Liver (tissue), 9 donors: ENCODE results near the gene LYSMD2. TPM values are rescaled to one million over a fixed set of nuclear protein-coding genes. Genes with fewer than 3 reads are reported as not detected.
A peak's percentile ranks its signal among the peaks of the same experiment; 100 is the strongest.

Source experiments
- DNase-seq: peaks from one replicate; pipeline ENCODE4 v3.0.0-alpha.2; 2017; ENCODE audit warnings: low spot score
- H3K27ac ChIP-seq, 2 donors: one replicate each; pipeline ENCODE4 v1.7.0; 2013; ENCODE audit warnings: inconsistent platforms in 2 of 2, low read length in 2 of 2, control low read depth in 1 of 2, low read depth in 1 of 2, mild to moderate bottlenecking in 1 of 2
- H3K27me3 ChIP-seq, 4 donors: one replicate each; pipeline versions ENCODE4 v1.6.1 to v1.7.0; 2013; ENCODE audit warnings: low read length in 3 of 4, inconsistent platforms in 1 of 4, mild to moderate bottlenecking in 1 of 4, moderate library complexity in 1 of 4; ENCODE audit not compliant: control insufficient read depth in 4 of 4, insufficient read depth in 4 of 4
- H3K36me3 ChIP-seq, 4 donors: one replicate each; pipeline versions ENCODE4 v1.6.1 to v1.7.0; 2013; ENCODE audit warnings: low read length in 3 of 4, mild to moderate bottlenecking in 3 of 4, low read depth in 1 of 4, moderate library complexity in 1 of 4; ENCODE audit not compliant: control insufficient read depth in 4 of 4, insufficient read depth in 3 of 4
- H3K4me1 ChIP-seq, 4 donors: one replicate each; pipeline versions ENCODE4 v1.6.1 to v1.7.0; 2013; ENCODE audit warnings: low read length in 3 of 4, mild to moderate bottlenecking in 3 of 4, moderate library complexity in 1 of 4; ENCODE audit not compliant: control insufficient read depth in 4 of 4, insufficient read depth in 4 of 4
- H3K4me3 ChIP-seq, 3 donors: one replicate each; pipeline versions ENCODE4 v1.6.1 to v1.7.0; 2013; ENCODE audit warnings: low read length in 3 of 3, control low read depth in 1 of 3, low read depth in 1 of 3, mild to moderate bottlenecking in 1 of 3
- H3K9ac ChIP-seq, 2 donors: one replicate each; pipeline ENCODE4 v1.7.0; 2013; ENCODE audit warnings: low read length in 2 of 2, mild to moderate bottlenecking in 2 of 2, moderate library complexity in 2 of 2, control low read depth in 1 of 2, low read depth in 1 of 2
- H3K9me3 ChIP-seq, 4 donors: one replicate each; pipeline versions ENCODE4 v1.6.1 to v1.7.0; 2013; ENCODE audit warnings: low read length in 3 of 4; ENCODE audit not compliant: control insufficient read depth in 4 of 4
- ATF3 ChIP-seq: IDR thresholded peaks from 2 replicates; pipeline ENCODE4 v1.6.1; 2016; ENCODE audit warnings: antibody characterized with exemption
- EGR1 ChIP-seq, 2 donors: IDR thresholded peaks; 2 replicates each; pipeline ENCODE4 v1.6.1; 2016 to 2018; ENCODE audit warnings: antibody characterized with exemption in 2 of 2, low read depth in 2 of 2
- FOXA1 ChIP-seq: IDR thresholded peaks from 2 replicates; pipeline ENCODE4 v1.6.1; 2016; ENCODE audit warnings: antibody characterized with exemption
- FOXA2 ChIP-seq: IDR thresholded peaks from 2 replicates; pipeline ENCODE4 v1.6.1; 2016; ENCODE audit warnings: antibody characterized with exemption
- GABPA ChIP-seq, 2 donors: IDR thresholded peaks in 1 of 2; conservative IDR thresholded peaks in 1 of 2; 2 replicates each; pipeline ENCODE4 v1.6.1; 2016; ENCODE audit warnings: antibody characterized with exemption in 2 of 2, mild to moderate bottlenecking in 1 of 2, moderate library complexity in 1 of 2
- HNF4A ChIP-seq, 2 donors: conservative IDR thresholded peaks; 2 replicates each; pipeline ENCODE4 v1.6.1; 2016; ENCODE audit warnings: antibody characterized with exemption in 2 of 2, mild to moderate bottlenecking in 2 of 2
- HNF4G ChIP-seq: IDR thresholded peaks from 2 replicates; pipeline ENCODE4 v1.6.1; 2016; ENCODE audit warnings: antibody characterized with exemption
- JUND ChIP-seq, 2 donors: IDR thresholded peaks; 2 replicates each; pipeline ENCODE4 v1.6.1; 2016; ENCODE audit warnings: antibody characterized with exemption in 2 of 2
- NR2F2 ChIP-seq: IDR thresholded peaks from 2 replicates; pipeline ENCODE4 v1.6.1; 2016; ENCODE audit warnings: antibody characterized with exemption
- RAD21 ChIP-seq, 2 donors: IDR thresholded peaks; 2 replicates each; pipeline ENCODE4 v1.6.1; 2016; ENCODE audit warnings: antibody characterized with exemption in 2 of 2, mild to moderate bottlenecking in 2 of 2
- REST ChIP-seq: IDR thresholded peaks from 2 replicates; pipeline ENCODE4 v1.6.1; 2016; ENCODE audit warnings: antibody characterized with exemption, mild to moderate bottlenecking
- RXRA ChIP-seq, 2 donors: IDR thresholded peaks; 2 replicates each; pipeline ENCODE4 v1.6.1; 2017 to 2018; ENCODE audit warnings: antibody characterized with exemption in 2 of 2, mild to moderate bottlenecking in 1 of 2
- SP1 ChIP-seq: IDR thresholded peaks from 2 replicates; pipeline ENCODE4 v1.6.1; 2018; ENCODE audit warnings: antibody characterized with exemption, mild to moderate bottlenecking
- TAF1 ChIP-seq: conservative IDR thresholded peaks from 2 replicates; pipeline ENCODE4 v1.6.1; 2016; ENCODE audit warnings: antibody characterized with exemption, mild to moderate bottlenecking
- ZBTB33 ChIP-seq: IDR thresholded peaks from 2 replicates; pipeline ENCODE4 v1.6.1; 2016; ENCODE audit warnings: antibody characterized with exemption
- WGBS: extraction: QIAGEN DNeasy Blood & Tissue Kit; methylation state at CpG from one replicate; pipeline ENCODE4 v1.1.7; 2013; 5-methylcytosine and 5-hydroxymethylcytosine counted together
- polyA plus RNA-seq, 2 donors: library from polyadenylated mRNA; stranded (reverse) in 1 of 2; unstranded in 1 of 2; fragments of 200-250 nt in 1 of 2; fragments of >200 nt in 1 of 2; fragmentation: Nextera tagmentation in 1 of 2; extraction: Ambion mirVana in 1 of 2; gene quantifications; one replicate each; pipeline versions ENCODE4 v1.2.1 to v1.2.3, GENCODE V29; 2013 to 2015
- total RNA-seq, 2 donors: library from RNA; depleted of rRNA; stranded (reverse); fragments of >200 nt; gene quantifications; one replicate each; pipeline ENCODE4 v1.2.3, GENCODE V29; 2014
- TF ChIP-seq, protein P1 (sequence below): IDR thresholded peaks from 2 replicates; pipeline ENCODE4 v1.6.1; 2016; ENCODE audit warnings: antibody characterized with exemption
- TF ChIP-seq, protein P2 (sequence below): fragments of 150-350 bp; IDR thresholded peaks from 2 replicates; pipeline ENCODE4 v1.5.1; 2017; ENCODE audit warnings: improper control_type of control experiment, low read depth, low read length; ENCODE audit not compliant: missing input control
- donor health status: healthy.
- donor health status: healthy.
- donor health status: healthy.
- donor health status: healthy.
- donor health status: healthy.

LYSMD2 gene
- total and polyA plus RNA-seq, 4 donors = 5.2 to 9.4 (median 6.5) TPM

DNA sequence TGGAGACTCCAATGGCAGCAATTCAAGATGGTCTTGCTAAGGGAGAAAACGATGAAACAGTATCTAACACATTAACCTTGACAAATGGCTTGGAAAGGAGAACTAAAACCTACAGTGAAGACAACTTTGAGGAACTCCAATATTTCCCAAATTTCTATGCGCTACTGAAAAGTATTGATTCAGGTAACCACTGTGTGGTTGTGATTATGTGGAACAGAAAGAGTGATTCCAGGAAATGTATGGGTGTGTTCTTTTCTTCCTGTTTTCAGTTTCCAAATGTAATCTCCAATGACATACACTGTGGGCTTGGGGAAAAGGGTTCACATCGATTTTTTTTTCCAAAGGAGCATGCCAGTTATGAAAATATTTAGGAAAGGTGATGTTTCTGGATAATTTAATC, 45.3 kb downstream of the LYSMD2 start:
- TF ChIP-seq SP1 (no peak), RXRA (IDR thresholded peaks at IDR 0.05) (no peak), EGR1 (IDR thresholded peaks at IDR 0.05; ENCODE audit: low read depth in 2 of 2) (no peak), FOXA2 (no peak)
- TF ChIP-seq, protein P1, sequence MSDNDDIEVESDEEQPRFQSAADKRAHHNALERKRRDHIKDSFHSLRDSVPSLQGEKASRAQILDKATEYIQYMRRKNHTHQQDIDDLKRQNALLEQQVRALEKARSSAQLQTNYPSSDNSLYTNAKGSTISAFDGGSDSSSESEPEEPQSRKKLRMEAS = no peak

GRCh38 chr15:51688863-51689262, 48.6 kb downstream of the LYSMD2 start:
- 76% methylated on average over 2 of the region's 2 CpGs for whole genome bisulfite sequencing
- no peaks in the 10 kb centered on the region for H3K9me3 ChIP-seq
- DNase-seq = no peak

More for the DNA sequence above, 45.3 kb downstream of the LYSMD2 start:
- no peak overlapping the region for H3K9ac ChIP-seq
- 66% methylated on average over 3 of the region's 3 CpGs for WGBS
- H3K4me1 ChIP-seq = no peaks in the 10 kb centered on the region
- no peaks in the 10 kb centered on the region for H3K36me3 ChIP-seq
- H3K27me3 ChIP-seq = no peaks in the 10 kb centered on the region
- H3K9me3 ChIP-seq = no peaks in the 10 kb centered on the region
- H3K27ac ChIP-seq = no peak overlapping the region
- H3K4me3 ChIP-seq = no peak overlapping the region
- DNase-seq = no peak

GRCh38 chr15:51687565-51687964, 49.9 kb downstream of the LYSMD2 start:
- Histone ChIP-seq H3K36me3 (no peaks in the 10 kb centered on the region), H3K4me1 (no peaks in the 10 kb centered on the region), H3K9me3 (no peaks in the 10 kb centered on the region), H3K27me3 (peaks cover 0 to 6% (median 0%) of the 10 kb centered on the region in 4 donors), H3K9ac (no peak overlapping the region), H3K27ac (no peak overlapping the region), H3K4me3 (no peak overlapping the region)
- no peak for TF ChIP-seq SP1
- no peak for TF ChIP-seq JUND (IDR thresholded peaks at IDR 0.05)
- TF ChIP-seq TAF1 = no peak
- no peak for TF ChIP-seq RXRA (IDR thresholded peaks at IDR 0.05)
- TF ChIP-seq NR2F2 = no peak
- TF ChIP-seq REST = no peak
- TF ChIP-seq ATF3 = no peak
- TF ChIP-seq GABPA (IDR thresholded peaks at IDR 0.05 in 1 of 2, conservative IDR thresholded peaks at IDR 0.05 in 1 of 2) = no peak
- TF ChIP-seq, protein P2, sequence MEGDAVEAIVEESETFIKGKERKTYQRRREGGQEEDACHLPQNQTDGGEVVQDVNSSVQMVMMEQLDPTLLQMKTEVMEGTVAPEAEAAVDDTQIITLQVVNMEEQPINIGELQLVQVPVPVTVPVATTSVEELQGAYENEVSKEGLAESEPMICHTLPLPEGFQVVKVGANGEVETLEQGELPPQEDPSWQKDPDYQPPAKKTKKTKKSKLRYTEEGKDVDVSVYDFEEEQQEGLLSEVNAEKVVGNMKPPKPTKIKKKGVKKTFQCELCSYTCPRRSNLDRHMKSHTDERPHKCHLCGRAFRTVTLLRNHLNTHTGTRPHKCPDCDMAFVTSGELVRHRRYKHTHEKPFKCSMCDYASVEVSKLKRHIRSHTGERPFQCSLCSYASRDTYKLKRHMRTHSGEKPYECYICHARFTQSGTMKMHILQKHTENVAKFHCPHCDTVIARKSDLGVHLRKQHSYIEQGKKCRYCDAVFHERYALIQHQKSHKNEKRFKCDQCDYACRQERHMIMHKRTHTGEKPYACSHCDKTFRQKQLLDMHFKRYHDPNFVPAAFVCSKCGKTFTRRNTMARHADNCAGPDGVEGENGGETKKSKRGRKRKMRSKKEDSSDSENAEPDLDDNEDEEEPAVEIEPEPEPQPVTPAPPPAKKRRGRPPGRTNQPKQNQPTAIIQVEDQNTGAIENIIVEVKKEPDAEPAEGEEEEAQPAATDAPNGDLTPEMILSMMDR = no peak
- no peak for TF ChIP-seq FOXA1
- no peak for TF ChIP-seq HNF4A (conservative IDR thresholded peaks at IDR 0.05)
- TF ChIP-seq, protein P1 = no peak
- no peak for TF ChIP-seq ZBTB33
- TF ChIP-seq RAD21 (IDR thresholded peaks at IDR 0.05) = no peak
- no peak for TF ChIP-seq EGR1 (IDR thresholded peaks at IDR 0.05; ENCODE audit: low read depth in 2 of 2)
- TF ChIP-seq HNF4G = no peak
- no peak for DNase-seq
- WGBS = 3% methylated on average over 1 of the region's 1 CpG

More at GRCh38 chr15:51688863-51689262, 48.6 kb downstream of the LYSMD2 start:
- peak in 1 of 2 donors; percentile 44 for TF ChIP-seq RAD21 (IDR thresholded peaks at IDR 0.05)
- no peak for TF ChIP-seq JUND (IDR thresholded peaks at IDR 0.05)
- no peak overlapping the region for H3K27ac ChIP-seq
- no peaks in the 10 kb centered on the region for H3K4me1 ChIP-seq
- H3K4me3 ChIP-seq = no peak overlapping the region
- no peak overlapping the region for H3K9ac ChIP-seq
- H3K36me3 ChIP-seq = no peaks in the 10 kb centered on the region
- peaks cover 0 to 6% (median 0%) of the 10 kb centered on the region in 4 donors for H3K27me3 ChIP-seq
